Germinal center (tissue), 1 donor: Measurements from ENCODE around the gene RAC2.

Experiments
- DNase-seq: peaks from one replicate; pipeline ENCODE4 v3.0.0; 2012; ENCODE audit warnings: mixed read lengths, low spot score

The RAC2 gene

DNA sequence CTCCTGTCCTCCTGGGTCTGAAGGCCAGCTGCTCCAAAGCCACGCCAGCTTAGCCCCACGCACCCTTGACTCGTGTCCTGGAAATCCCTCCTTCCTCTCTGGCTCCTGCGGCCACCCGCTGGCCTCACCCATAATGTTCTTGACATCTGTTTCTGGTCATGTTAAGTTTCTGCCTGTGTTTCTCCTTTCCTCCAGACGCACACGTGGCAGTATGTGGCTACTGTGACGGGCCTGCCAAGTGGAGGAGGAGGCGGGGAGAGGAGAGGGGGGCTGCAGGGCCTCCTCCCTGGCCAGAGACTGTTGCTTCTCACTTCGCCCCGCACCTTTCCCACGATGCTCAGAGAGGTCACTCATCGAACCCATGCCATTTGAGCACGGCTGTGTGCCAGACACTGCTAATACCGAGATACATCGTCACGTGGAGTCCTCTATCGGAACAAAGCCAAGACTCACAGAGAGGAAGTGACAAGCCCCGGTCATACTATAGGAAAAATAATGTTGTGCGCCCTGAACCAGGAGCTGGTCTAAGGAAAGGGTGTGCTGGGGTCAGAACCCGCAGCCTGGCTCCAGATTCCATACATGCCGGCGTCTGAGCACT is 67.5 kb downstream of the RAC2 start:
- DNase-seq: no peak

- DNase-seq: no peak
Observed at GRCh38 chr22:37175414-37176281, 68.4 kb downstream of the RAC2 start.
